B cell (primary cell): ENCODE results near the gene PTEN. TPM values are rescaled to one million over a fixed set of nuclear protein-coding genes. Genes with fewer than 3 reads are reported as not detected.
A peak's percentile ranks its signal among the peaks of the same experiment; 100 is the strongest.
"Not testable (repeated sequence)": the region's sequence is repeated elsewhere in the genome, so short reads cannot be mapped to it uniquely, and the experiment has no call there.

Experiments
- ATAC-seq: fragments of 200-7000 bp; cut with Tn5 transposase; one replicate; pipeline ENCODE4 v1.10.0; 2021; ENCODE audit warnings: low read depth, mild to moderate bottlenecking, moderate number of reproducible peaks, moderate library complexity
- CTCF ChIA-PET: fragments of 350-600 bp; sonication (Branson Sonifier 250); formaldehyde crosslinking; loops from one replicate; lab custom pipeline; 2021; ENCODE audit warnings: antibody characterized with exemption, inconsistent platforms; lab: Charles Lee
- POLR2A ChIA-PET: fragments of 350-600 bp; sonication (Branson Sonifier 250); formaldehyde crosslinking; loops from one replicate; lab custom pipeline; 2021; ENCODE audit warnings: antibody characterized with exemption; lab: Charles Lee
- DNase-seq: peaks from one replicate; pipeline ENCODE4 v3.0.0; 2013
- H2AFZ ChIP-seq: 2 replicates; pipeline ENCODE4 v1.6.1; 2012; ENCODE audit warnings: mild to moderate bottlenecking, low read depth, low read length; ENCODE audit not compliant: insufficient read depth, poor library complexity, severe bottlenecking
- H3K27ac ChIP-seq, 2 donors: 1 replicate in 1 of 2; 2 replicates in 1 of 2; pipeline ENCODE4 v1.5.1; 2012 to 2013; ENCODE audit warnings: low read length in 2 of 2, mild to moderate bottlenecking in 2 of 2, moderate library complexity in 1 of 2
- H3K27me3 ChIP-seq, 4 experiments: fragments of 200-600 bp in 1 of 4; sonication (generic) in 1 of 4; replicated peaks in 1 of 4; 1 replicate in 2 of 4; 2 replicates in 2 of 4; pipeline versions ENCODE4 v1.6.1 to v1.7.0; 2013 to 2016; ENCODE audit warnings: low read length in 3 of 4, mild to moderate bottlenecking in 2 of 4, mixed read lengths in 1 of 4, moderate library complexity in 1 of 4; ENCODE audit not compliant: insufficient read depth in 4 of 4, control insufficient read depth in 3 of 4; ENCODE audit errors: control extremely low read depth in 1 of 4
- H3K36me3 ChIP-seq, 2 experiments: replicated peaks in 1 of 2; 1 replicate in 1 of 2; 2 replicates in 1 of 2; pipeline versions ENCODE4 v1.6.1 to v1.7.1; 2013; ENCODE audit warnings: low read length in 1 of 2; ENCODE audit not compliant: insufficient read depth in 2 of 2, control insufficient read depth in 1 of 2; ENCODE audit errors: control extremely low read depth in 1 of 2, extremely low read depth in 1 of 2
- H3K4me1 ChIP-seq, 2 donors: fragments of 200-600 bp in 1 of 2; sonication (generic) in 1 of 2; 1 replicate in 1 of 2; 2 replicates in 1 of 2; pipeline versions ENCODE4 v1.5.1 to v1.6.1; 2013 to 2017; ENCODE audit warnings: low read length in 2 of 2; ENCODE audit not compliant: control insufficient read depth in 2 of 2, insufficient read depth in 2 of 2
- H3K4me2 ChIP-seq: replicated peaks from 2 replicates; pipeline ENCODE3; 2012; ENCODE audit warnings: mild to moderate bottlenecking, low read depth, low read length; ENCODE audit not compliant: poor library complexity, severe bottlenecking
- H3K4me3 ChIP-seq, 5 experiments: fragments of 200-600 bp in 1 of 5; sonication (generic) in 1 of 5; 1 replicate in 3 of 5; 2 replicates in 2 of 5; pipeline versions ENCODE4 v1.5.1 to v1.7.0; 2011 to 2016; ENCODE audit warnings: low read length in 4 of 5, mild to moderate bottlenecking in 4 of 5, low read depth in 2 of 5, control low read depth in 1 of 5, moderate library complexity in 1 of 5; ENCODE audit not compliant: insufficient read depth in 1 of 5; ENCODE audit errors: control extremely low read depth in 1 of 5, extremely low read depth in 1 of 5
- H3K79me2 ChIP-seq: fragments of 200-600 bp; sonication (generic); one replicate; pipeline ENCODE4 v1.6.0; 2016; ENCODE audit warnings: low read length; ENCODE audit not compliant: control insufficient read depth, insufficient read depth
- H3K9ac ChIP-seq: fragments of 200-600 bp; sonication (generic); 2 replicates; pipeline ENCODE4 v1.6.1; 2017; ENCODE audit warnings: mild to moderate bottlenecking, low read length, moderate library complexity
- H3K9me3 ChIP-seq, 3 donors: one replicate each; pipeline versions ENCODE4 v1.6.1 to v1.7.1; 2013; ENCODE audit warnings: low read length in 2 of 3; ENCODE audit not compliant: control insufficient read depth in 2 of 3, insufficient read depth in 1 of 3; ENCODE audit errors: control extremely low read depth in 1 of 3
- H4K20me1 ChIP-seq: 2 replicates; pipeline ENCODE4 v1.6.0; 2012; ENCODE audit warnings: mild to moderate bottlenecking, low read length; ENCODE audit not compliant: insufficient read depth, control insufficient read depth, poor library complexity, severe bottlenecking
- H3K27ac Mint-ChIP-seq: one replicate; pipeline ENCODE4 v1.8.0; 2021; ENCODE audit warnings: mixed read lengths
- H3K27me3 Mint-ChIP-seq: one replicate; pipeline ENCODE4 v1.8.0; 2021; ENCODE audit warnings: mixed read lengths
- H3K4me1 Mint-ChIP-seq: one replicate; pipeline ENCODE4 v1.8.0; 2021; ENCODE audit warnings: mixed read lengths
- H3K4me3 Mint-ChIP-seq: one replicate; pipeline ENCODE4 v1.8.0; 2021; ENCODE audit warnings: mixed read lengths
- H3K9me3 Mint-ChIP-seq: one replicate; pipeline ENCODE4 v1.8.0; 2022; ENCODE audit warnings: mixed read lengths; ENCODE audit not compliant: insufficient read depth
- EZH2 ChIP-seq: IDR thresholded peaks from 2 replicates; pipeline ENCODE4 v1.6.1; 2012; ENCODE audit warnings: borderline replicate concordance, low read depth, mild to moderate bottlenecking, moderate library complexity, low read length; ENCODE audit not compliant: insufficient read depth, poor library complexity, severe bottlenecking
- WGBS: methylation state at CpG from one replicate; pipeline ENCODE4 v1.1.5; 2013; ENCODE audit warnings: missing lambda C conversion rate; ENCODE audit not compliant: insufficient coverage; 5-methylcytosine and 5-hydroxymethylcytosine counted together
- intact Hi-C: fragments of 100-400 bp; cut with micrococcal nuclease; formaldehyde crosslinking; loops from one replicate; pipeline ENCODE4 v1.10.0; 2022
- polyA plus RNA-seq: library from polyadenylated mRNA; depleted of rRNA; stranded (reverse); fragments of >200 nt; gene quantifications from 2 replicates; pipeline ENCODE4 v1.2.3, GENCODE V29; 2012
- total RNA-seq, 2 donors: library from RNA; stranded (reverse); fragments of 120-200 nt in 1 of 2; gene quantifications; 1 replicate in 1 of 2; 2 replicates in 1 of 2; pipeline versions ENCODE4 v1.2.3 to v1.2.4, GENCODE V29; 2013 to 2022
- TF ChIP-seq, protein P1 (sequence below): fragments of 200-600 bp; IDR thresholded peaks from one replicate; pipeline ENCODE4 v1.8.0; 2022; ENCODE audit warnings: antibody characterized with exemption, mild to moderate bottlenecking

Gene PTEN
- total and polyA plus RNA-seq, 2 donors (not counting 1 experiment from before 2014, with no cell fraction given) = 15.2 to 114 TPM

GRCh38 chr10:87895430-87895829, 32.0 kb downstream of the PTEN start:
- DNase-seq (no peak), ATAC-seq (no peak)
- POLR2A ChIA-PET = no interaction called here
- Histone ChIP-seq H3K9me3 (peaks cover 0 to 3% (median 0%) of the 10 kb centered on the region in 3 donors), H3K9ac (no peak overlapping the region), H4K20me1 (peaks cover 3% of the 10 kb centered on the region), H3K36me3 (peaks cover 1 to 23% of the 10 kb centered on the region in 2 experiments), H3K27me3 (no peaks in the 10 kb centered on the region), H2AFZ (no peak overlapping the region), H3K79me2 (peaks cover 90% of the 10 kb centered on the region), H3K4me1 (no peaks in the 10 kb centered on the region), H3K4me2 (no peak overlapping the region), H3K27ac (peak overlapping the region in 1 of 2 donors; percentile 38), H3K4me3 (no peak overlapping the region)
- H3K4me3 Mint-ChIP-seq = no peak overlapping the region
- H3K9me3 Mint-ChIP-seq = no peaks in the 10 kb centered on the region
- intact Hi-C loops = no loop called here
- WGBS = no CpG with 5 or more reads among the region's 1 CpG
- TF ChIP-seq, protein P1, sequence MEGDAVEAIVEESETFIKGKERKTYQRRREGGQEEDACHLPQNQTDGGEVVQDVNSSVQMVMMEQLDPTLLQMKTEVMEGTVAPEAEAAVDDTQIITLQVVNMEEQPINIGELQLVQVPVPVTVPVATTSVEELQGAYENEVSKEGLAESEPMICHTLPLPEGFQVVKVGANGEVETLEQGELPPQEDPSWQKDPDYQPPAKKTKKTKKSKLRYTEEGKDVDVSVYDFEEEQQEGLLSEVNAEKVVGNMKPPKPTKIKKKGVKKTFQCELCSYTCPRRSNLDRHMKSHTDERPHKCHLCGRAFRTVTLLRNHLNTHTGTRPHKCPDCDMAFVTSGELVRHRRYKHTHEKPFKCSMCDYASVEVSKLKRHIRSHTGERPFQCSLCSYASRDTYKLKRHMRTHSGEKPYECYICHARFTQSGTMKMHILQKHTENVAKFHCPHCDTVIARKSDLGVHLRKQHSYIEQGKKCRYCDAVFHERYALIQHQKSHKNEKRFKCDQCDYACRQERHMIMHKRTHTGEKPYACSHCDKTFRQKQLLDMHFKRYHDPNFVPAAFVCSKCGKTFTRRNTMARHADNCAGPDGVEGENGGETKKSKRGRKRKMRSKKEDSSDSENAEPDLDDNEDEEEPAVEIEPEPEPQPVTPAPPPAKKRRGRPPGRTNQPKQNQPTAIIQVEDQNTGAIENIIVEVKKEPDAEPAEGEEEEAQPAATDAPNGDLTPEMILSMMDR = no peak
- no peak for TF ChIP-seq EZH2
- H3K4me1 Mint-ChIP-seq = peaks cover 47% of the 10 kb centered on the region
- H3K27ac Mint-ChIP-seq = peak overlapping the region; percentile 46
- CTCF ChIA-PET = no interaction called here
- no peaks in the 10 kb centered on the region for H3K27me3 Mint-ChIP-seq

DNA sequence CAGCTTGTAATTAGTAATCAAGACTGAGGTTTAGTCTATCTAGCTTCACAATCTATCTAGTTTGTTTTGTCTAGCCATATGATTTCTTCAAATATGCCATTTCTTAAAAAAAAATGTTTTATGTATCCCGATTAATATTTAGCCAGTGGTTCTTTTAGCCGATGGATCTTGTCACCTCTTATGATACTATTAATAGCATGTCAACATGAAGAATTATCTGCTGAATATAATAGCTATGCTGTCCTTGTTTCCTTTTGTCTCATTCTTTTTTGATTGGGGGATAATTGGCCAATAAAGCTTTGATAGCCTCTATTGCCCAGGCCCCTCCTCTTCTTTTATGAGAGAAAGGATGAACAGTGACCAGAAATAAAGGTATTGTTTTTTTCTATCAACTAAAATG, 32.8 kb downstream of the PTEN start:
- Histone ChIP-seq H3K4me1 (no peaks in the 10 kb centered on the region), H3K79me2 (peaks cover 89% of the 10 kb centered on the region), H3K9ac (no peak overlapping the region), H3K27ac (peak overlapping the region in 1 of 2 donors; percentile 38), H3K9me3 (peaks cover 0 to 3% (median 0%) of the 10 kb centered on the region in 3 donors), H3K36me3 (peaks cover 1 to 23% of the 10 kb centered on the region in 2 experiments), H2AFZ (no peak overlapping the region), H3K27me3 (no peaks in the 10 kb centered on the region), H4K20me1 (no peaks in the 10 kb centered on the region), H3K4me2 (no peak overlapping the region), H3K4me3 (no peak overlapping the region)
- CTCF ChIA-PET = no interaction called here
- Mint-ChIP-seq H3K4me1 (peaks cover 50% of the 10 kb centered on the region), H3K4me3 (no peak overlapping the region), H3K27ac (no peak overlapping the region), H3K9me3 (peaks cover 5% of the 10 kb centered on the region), H3K27me3 (no peaks in the 10 kb centered on the region)
- ATAC-seq = no peak
- no peak for DNase-seq
- no peak for TF ChIP-seq EZH2
- TF ChIP-seq, protein P1 = no peak
- intact Hi-C loops = no loop called here
- POLR2A ChIA-PET = no interaction called here
- no CpG with 5 or more reads among the region's 2 CpGs for WGBS

DNA sequence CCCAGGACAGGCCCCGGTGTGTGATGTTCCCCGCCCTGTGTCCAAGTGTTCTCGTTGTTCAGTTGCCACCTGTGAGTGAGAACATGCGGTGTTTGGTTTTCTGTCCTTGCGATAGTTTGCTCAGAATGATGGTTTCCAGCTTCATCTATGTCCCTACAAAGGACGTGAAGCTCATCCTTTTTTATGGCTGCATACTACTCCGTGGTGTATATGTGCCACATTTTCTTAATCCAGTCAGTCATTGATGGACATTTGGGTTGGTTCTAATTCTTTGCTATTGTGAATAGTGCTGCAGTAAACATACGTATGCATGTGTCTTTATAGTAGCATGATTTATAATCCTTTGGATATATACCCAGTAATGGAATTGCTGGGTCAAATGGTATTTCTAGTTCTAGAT, 34.5 kb downstream of the PTEN start:
- H3K4me3 Mint-ChIP-seq, CTCF ChIA-PET, intact Hi-C loops, DNase-seq, H3K4me2 ChIP-seq, H3K9me3 Mint-ChIP-seq, H4K20me1 ChIP-seq, H3K4me1 ChIP-seq, H3K27me3 ChIP-seq, H3K4me3 ChIP-seq, H3K27me3 Mint-ChIP-seq, H3K27ac ChIP-seq, ATAC-seq, H3K9me3 ChIP-seq, H3K9ac ChIP-seq, H2AFZ ChIP-seq: not testable (repeated sequence)
- peaks cover 82% of the 10 kb centered on the region for H3K79me2 ChIP-seq
- POLR2A ChIA-PET = interaction anchor here (0.6 kb wide), 1 partner anchor 85 kb away, joined by 3 read pairs; no protein-coding TSS in a partner anchor
- Mint-ChIP-seq H3K27ac (peak overlapping the region; percentile 37), H3K4me1 (peaks cover 54% of the 10 kb centered on the region)
- H3K36me3 ChIP-seq = peaks cover 1 to 21% of the 10 kb centered on the region in 2 experiments
- WGBS = 98% methylated on average over 6 of the region's 8 CpGs
